HepG2 (cell line): Measurements from ENCODE around the gene PRR11. TPM values are rescaled to one million over a fixed set of nuclear protein-coding genes. Genes with fewer than 3 reads are reported as not detected.

Experiments used
- ATAC-seq: fragments of 200-7000 bp; cut with Tn5 transposase; 3 replicates; pipeline ENCODE4 v1.9.1; 2020; ENCODE audit warnings: mild to moderate bottlenecking, moderate library complexity
- BruUV-seq: library from RNA; stranded (reverse); fragments of 400-500 nt; replicated peaks from 2 replicates; lab custom pipeline; 2021; lab: Mats Ljungman, UMichigan
- CTCF ChIA-PET: fragments of 300-600 bp; formaldehyde crosslinking; extraction: SDS; loops from one replicate; lab custom pipeline; 2021; ENCODE audit warnings: low total read pairs, inconsistent platforms, low intra/inter-chr PET ratio; lab: Yijun Ruan, JAX
- POLR2A ChIA-PET: fragments of 350-600 bp; sonication (Branson Sonifier 250); formaldehyde crosslinking; loops from one replicate; lab custom pipeline; 2020; ENCODE audit warnings: antibody characterized with exemption, inconsistent platforms; lab: Yijun Ruan, JAX
- DNase-seq: peaks from one replicate; pipeline ENCODE4 v3.0.0-alpha.2; 2015; ENCODE audit warnings: low spot score
- FAIRE-seq: peaks from 3 replicates; lab custom pipeline; 2011; peaks lifted over from hg19 to GRCh38; lab: Jason Lieb, UNC
- H2AFZ ChIP-seq: one replicate; pipeline ENCODE4 v1.6.1; 2011; ENCODE audit warnings: low read length, inconsistent platforms
- H3K27ac ChIP-seq: fragments of 300-600 bp; 3 replicates; pipeline ENCODE4 v1.8.0; 2011; ENCODE audit warnings: mixed run types, mild to moderate bottlenecking, mixed read lengths, low read length, inconsistent platforms; ENCODE audit not compliant: insufficient read depth; ENCODE audit errors: extremely low read length
- H3K27me3 ChIP-seq, 2 experiments: fragments of 200-600 bp in 1 of 2; 2 replicates in 1 of 2; 3 replicates in 1 of 2; pipeline versions ENCODE4 v1.6.0 to v1.8.0; 2011; ENCODE audit warnings: low read length in 2 of 2, mild to moderate bottlenecking in 2 of 2, moderate library complexity in 2 of 2, inconsistent platforms in 1 of 2; ENCODE audit not compliant: insufficient read depth in 2 of 2, control insufficient read depth in 1 of 2
- H3K36me3 ChIP-seq, 2 experiments: fragments of 200-600 bp in 1 of 2; replicated peaks in 1 of 2; 2 replicates in 1 of 2; 3 replicates in 1 of 2; pipeline versions ENCODE4 v1.5.1 to v1.8.0; 2011; ENCODE audit warnings: low read length in 2 of 2, inconsistent platforms in 1 of 2; ENCODE audit not compliant: insufficient read depth in 2 of 2, control insufficient read depth in 1 of 2
- H3K4me1 ChIP-seq: 2 replicates; pipeline ENCODE4 v1.5.1; 2012; ENCODE audit warnings: low read length, inconsistent platforms; ENCODE audit not compliant: insufficient read depth
- H3K4me2 ChIP-seq: 2 replicates; pipeline ENCODE4 v1.6.0; 2011; ENCODE audit warnings: low read depth, low read length, inconsistent platforms
- H3K4me3 ChIP-seq, 3 experiments: fragments of 200-600 bp in 1 of 3; sonication (generic), shearing (Covaris generic) in 1 of 3; replicated peaks in 1 of 3; 2 replicates each; pipeline ENCODE4 v1.5.1; 2011 to 2016; ENCODE audit warnings: low read length in 3 of 3, inconsistent platforms in 2 of 3, low read depth in 2 of 3, mild to moderate bottlenecking in 2 of 3, control low read depth in 1 of 3, mixed read lengths in 1 of 3; ENCODE audit not compliant: insufficient read depth in 1 of 3
- H3K79me2 ChIP-seq: one replicate; pipeline ENCODE4 v1.6.1; 2011; ENCODE audit warnings: low read length, inconsistent platforms; ENCODE audit not compliant: insufficient read depth
- H3K9ac ChIP-seq: 2 replicates; pipeline ENCODE4 v1.6.0; 2011; ENCODE audit warnings: mild to moderate bottlenecking, low read depth, low read length, inconsistent platforms; ENCODE audit not compliant: insufficient read depth
- H3K9me3 ChIP-seq: 2 replicates; pipeline ENCODE4 v1.5.1; 2012; ENCODE audit warnings: mild to moderate bottlenecking, low read length
- H4K20me1 ChIP-seq: 2 replicates; pipeline ENCODE4 v1.6.0; 2011; ENCODE audit warnings: inconsistent platforms, mild to moderate bottlenecking, low read length, moderate library complexity; ENCODE audit not compliant: insufficient read depth
- CEBPZ ChIP-seq: IDR thresholded peaks from 2 replicates; pipeline ENCODE4 v1.6.1; 2012; ENCODE audit warnings: low read length, improper control_type of control experiment
- FOXK2 ChIP-seq: fragments of 450-650 bp; IDR thresholded peaks from 2 replicates; pipeline ENCODE4 v1.6.1; 2016
- HOXA5 ChIP-seq: sonication (generic); formaldehyde crosslinking; IDR thresholded peaks from 2 replicates; pipeline ENCODE4 v1.4.0; 2020; ENCODE audit warnings: missing genetic modification reagents
- NPAS2 ChIP-seq: sonication (generic); formaldehyde crosslinking; IDR thresholded peaks from 2 replicates; pipeline ENCODE4 v1.8.0; 2022; ENCODE audit warnings: mild to moderate bottlenecking, missing genetic modification reagents, borderline replicate concordance
- PHF20 ChIP-seq: sonication (generic); formaldehyde crosslinking; IDR thresholded peaks from 2 replicates; pipeline ENCODE4 v1.5.0; 2020; ENCODE audit warnings: mild to moderate bottlenecking, missing genetic modification reagents
- WGBS: methylation state at CpG from one replicate; pipeline ENCODE4 v1.1.6; 2017; ENCODE audit warnings: low lambda C conversion rate; 5-methylcytosine and 5-hydroxymethylcytosine counted together
- in situ Hi-C: cut with HindIII; loops from 2 replicates; pipeline ENCODE4 v1.10.0; 2017; ENCODE audit warnings: low pct_unique_long_range_greater_than_20kb; ENCODE audit not compliant: extremely low pct_ligation_motif_present
- intact Hi-C: fragments of 100-400 bp; cut with micrococcal nuclease; formaldehyde crosslinking; loops from one replicate; pipeline ENCODE4 v1.10.0; 2022; ENCODE audit not compliant: unreplicated experiment
- polyA plus RNA-seq, 8 experiments: library from polyadenylated mRNA; depleted of rRNA in 3 of 8; stranded (reverse) in 7 of 8; unstranded in 1 of 8; fragments of >200 nt; fragmentation: Illumina TruSeq in 4 of 8; extraction: Trizol in 4 of 8; gene quantifications; 2 replicates each; pipeline versions ENCODE4 v1.2.1 to v1.2.3, GENCODE V29; 2011 to 2016; ENCODE audit warnings: low read depth in 4 of 8, missing spikeins in 1 of 8, mixed read lengths in 1 of 8; ENCODE audit not compliant: insufficient read depth in 1 of 8
- total RNA-seq, 5 experiments: library from RNA; depleted of rRNA; stranded (reverse); fragments of >200 nt; fragmentation: Illumina TruSeq; extraction: Trizol; gene quantifications; 2 replicates each; pipeline ENCODE4 v1.2.3, GENCODE V29; 2016; ENCODE audit warnings: low read depth in 1 of 5
- TF ChIP-seq, protein P1 (sequence below): sonication (generic); formaldehyde crosslinking; IDR thresholded peaks from 2 replicates; pipeline ENCODE4 v1.8.0; 2022; ENCODE audit warnings: missing genetic modification reagents, mild to moderate bottlenecking, inconsistent platforms, borderline replicate concordance

Gene PRR11
- total and polyA plus RNA-seq, 2 of the 13 experiments (the other 11 are each of a cell fraction or from before 2014, with no cell fraction given), result 35.7 to 39.2 TPM

GRCh38 chr17:59152925-59153324, 2.6 kb upstream of the PRR11 start:
- in situ Hi-C loops (no loop called here), intact Hi-C loops (no loop called here)
- Histone ChIP-seq H4K20me1 (no peaks in the 10 kb centered on the region; the same call in 1 of the 2 replicates), H3K27ac (peak overlapping the region; percentile 95), H3K4me2 (peak overlapping the region; percentile 79), H3K79me2 (peaks cover 88% of the 10 kb centered on the region), H3K27me3 (no peaks in the 10 kb centered on the region; a peak in 1 of 5 replicates), H3K9me3 (no peaks in the 10 kb centered on the region), H2AFZ (no peak overlapping the region), H3K36me3 (peaks cover 0 to 5% of the 10 kb centered on the region in 2 experiments; a peak in 1 of 5 replicates), H3K4me1 (peaks cover 59% of the 10 kb centered on the region), H3K9ac (peak overlapping the region; percentile 90), H3K4me3 (peak overlapping the region; percentile 83 to 90 (median 89); a peak in 5 of 6 replicates)
- CTCF ChIA-PET, result no interaction called here
- ATAC-seq (no peak), FAIRE-seq (no peak), DNase-seq (no peak)
- POLR2A ChIA-PET, result no interaction called here
- 31% methylated on average over 1 of the region's 1 CpG for WGBS
- TF ChIP-seq NPAS2 (CRISPR knock-in tag) (no peak), FOXK2 (no peak), PHF20 (no peak), HOXA5 (CRISPR knock-in tag) (no peak), CEBPZ (no peak)
- TF ChIP-seq, protein P1, sequence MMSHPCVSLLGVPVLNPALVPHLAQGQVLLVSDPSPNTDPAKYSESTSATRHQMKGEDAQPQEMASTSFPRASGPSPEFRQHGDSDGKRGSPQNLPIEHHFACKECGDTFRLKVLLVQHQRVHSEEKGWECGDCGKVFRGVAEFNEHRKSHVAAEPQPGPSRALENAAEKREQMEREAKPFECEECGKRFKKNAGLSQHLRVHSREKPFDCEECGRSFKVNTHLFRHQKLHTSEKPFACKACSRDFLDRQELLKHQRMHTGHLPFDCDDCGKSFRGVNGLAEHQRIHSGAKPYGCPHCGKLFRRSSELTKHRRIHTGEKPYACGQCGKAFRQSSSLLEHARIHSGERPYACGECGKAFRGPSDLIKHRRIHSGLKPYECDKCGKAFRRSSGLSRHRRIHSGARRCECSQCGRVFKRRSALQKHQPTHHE (CRISPR knock-in tag), result no peak
- no TSS peak for BruUV-seq
